ENCODE measurements around the gene ATP6V0E1.
"Not testable (repeated sequence)": the region's sequence is repeated elsewhere in the genome, so short reads cannot be mapped to it uniquely, and the experiment has no call there.

The ATP6V0E1 gene

DNA sequence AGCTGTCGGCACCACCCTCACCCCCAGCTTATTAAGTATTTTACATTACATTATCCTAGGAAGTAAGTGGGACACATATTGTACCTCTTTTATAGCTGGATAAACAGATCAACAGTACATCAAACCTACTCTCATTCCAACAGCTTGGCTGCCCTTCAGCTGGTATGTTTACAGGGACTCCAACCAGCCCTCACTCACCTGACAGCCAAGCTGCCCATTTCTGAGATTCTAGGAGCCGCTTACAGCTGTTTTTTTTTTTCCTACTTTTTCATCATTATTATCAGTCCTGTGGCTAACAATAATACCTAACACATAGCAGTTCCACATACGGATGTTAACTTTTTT is 59.2 kb downstream of the ATP6V0E1 start (continued):
- TF ChIP-seq, protein P1, sequence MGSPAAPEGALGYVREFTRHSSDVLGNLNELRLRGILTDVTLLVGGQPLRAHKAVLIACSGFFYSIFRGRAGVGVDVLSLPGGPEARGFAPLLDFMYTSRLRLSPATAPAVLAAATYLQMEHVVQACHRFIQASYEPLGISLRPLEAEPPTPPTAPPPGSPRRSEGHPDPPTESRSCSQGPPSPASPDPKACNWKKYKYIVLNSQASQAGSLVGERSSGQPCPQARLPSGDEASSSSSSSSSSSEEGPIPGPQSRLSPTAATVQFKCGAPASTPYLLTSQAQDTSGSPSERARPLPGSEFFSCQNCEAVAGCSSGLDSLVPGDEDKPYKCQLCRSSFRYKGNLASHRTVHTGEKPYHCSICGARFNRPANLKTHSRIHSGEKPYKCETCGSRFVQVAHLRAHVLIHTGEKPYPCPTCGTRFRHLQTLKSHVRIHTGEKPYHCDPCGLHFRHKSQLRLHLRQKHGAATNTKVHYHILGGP (tag by site-specific recombination; IDR thresholded peaks at IDR 0.05) = no peak

DNA sequence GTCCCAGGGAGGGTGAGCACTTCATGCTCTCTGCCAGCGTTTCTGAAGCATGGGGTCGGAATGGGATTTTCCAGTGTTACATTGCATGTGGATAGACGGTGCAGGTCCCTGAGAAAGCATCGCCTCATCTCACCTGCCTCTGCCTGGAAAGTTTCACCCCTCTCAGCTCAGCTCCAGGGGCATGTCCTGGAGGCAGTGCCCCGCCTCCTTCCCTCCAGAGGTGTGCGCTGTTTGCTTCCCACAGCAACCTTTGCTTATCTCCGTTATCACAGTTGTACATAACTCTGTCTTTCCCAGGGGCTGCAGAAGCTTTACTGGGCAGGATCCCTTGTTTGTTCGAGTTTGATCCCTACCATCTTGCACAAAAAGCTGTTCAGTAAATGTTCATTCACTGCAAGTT is 61.9 kb downstream of the ATP6V0E1 start:
- Histone ChIP-seq H3K4me1 (ENCODE audit: control insufficient read depth, insufficient read depth, low read length) (no peaks in the 10 kb centered on the region), H3K9me3 (ENCODE audit: control insufficient read depth, insufficient read depth, low read depth, low read length) (no peaks in the 10 kb centered on the region), H3K4me3 (ENCODE audit: low read depth, low read length) (no peak overlapping the region), H3K27ac (ENCODE audit: extremely low read depth, low read depth, low read length) (no peak overlapping the region), H3K36me3 (ENCODE audit: control insufficient read depth in 2 of 2, insufficient read depth in 1 of 2, low read length in 2 of 2) (no peaks in the 10 kb centered on the region)
- TF ChIP-seq ZBTB48 (tag by site-specific recombination; IDR thresholded peaks at IDR 0.05) = peak; percentile 37; the same call in 1 of the 2 replicates
- no peak for TF ChIP-seq OSR2 (tag by site-specific recombination; IDR thresholded peaks at IDR 0.05)
- CTCF ChIA-PET = interaction anchor here (0.6 to 0.7 kb wide), 3 partner anchors 11 to 133 kb away, joined by 3 to 5 read pairs (median 4); no protein-coding TSS in a partner anchor
- POLR2A ChIA-PET = interaction anchor here (1.2 kb wide), 1 partner anchor 283 kb away, joined by 3 read pairs; the partner anchor contains the start of gene STC2

DNA sequence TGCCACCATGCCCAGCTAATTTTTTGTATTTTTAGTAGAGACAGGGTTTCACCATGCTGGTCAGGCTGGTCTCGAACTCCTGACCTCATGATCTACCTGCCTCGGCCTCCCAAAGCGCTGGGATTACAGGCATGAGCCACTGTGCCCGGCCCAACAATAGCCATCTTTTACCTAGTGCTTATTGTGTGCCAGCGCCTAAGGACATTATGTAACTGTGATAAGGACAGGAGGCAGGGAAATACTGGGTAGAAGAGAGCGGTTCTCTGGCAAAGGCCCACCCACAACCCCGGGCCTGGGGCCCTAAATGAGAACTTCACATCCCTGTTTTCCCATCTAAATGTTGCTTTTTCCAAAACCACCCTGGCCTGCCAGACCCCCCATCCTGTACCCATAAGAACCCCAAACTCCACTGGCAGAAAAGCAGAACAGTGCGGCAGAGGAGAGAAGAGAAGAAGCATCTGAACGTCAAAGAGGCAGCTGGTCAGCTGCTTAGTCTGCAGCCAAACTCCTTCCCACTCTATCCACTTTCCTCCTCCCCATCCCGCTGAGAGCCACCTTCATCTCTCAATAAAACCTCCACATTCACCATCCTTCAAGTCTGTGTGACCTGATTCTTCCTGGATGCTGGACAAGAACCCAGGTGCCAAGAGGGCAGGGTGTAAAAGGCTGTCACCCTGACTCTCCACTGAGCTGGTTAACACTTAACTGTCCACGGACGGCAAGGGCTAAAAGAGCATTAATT is 63.7 kb downstream of the ATP6V0E1 start:
- H3K4me3 ChIP-seq (ENCODE audit: low read depth, low read length); H3K9me3 ChIP-seq (ENCODE audit: control insufficient read depth, insufficient read depth, low read depth, low read length); POLR2A ChIA-PET; H3K27ac ChIP-seq (ENCODE audit: extremely low read depth, low read depth, low read length); H3K36me3 ChIP-seq (ENCODE audit: control insufficient read depth in 2 of 2, insufficient read depth in 1 of 2, low read length in 2 of 2); CTCF ChIA-PET; H3K4me1 ChIP-seq (ENCODE audit: control insufficient read depth, insufficient read depth, low read length): not testable (repeated sequence)

DNA sequence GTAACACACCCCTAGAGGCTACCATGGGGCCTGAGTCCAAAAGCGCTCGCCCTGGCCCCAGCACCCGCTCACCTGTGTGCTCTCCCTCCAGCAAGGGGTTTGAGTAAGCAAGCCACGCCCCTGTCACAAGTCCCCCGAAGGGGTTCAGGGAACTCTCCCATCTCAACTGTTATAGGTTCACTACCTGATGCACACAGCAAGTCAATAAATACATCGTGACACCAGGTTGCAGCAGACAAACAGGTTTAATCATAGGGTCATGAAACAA is 64.2 kb downstream of the ATP6V0E1 start:
- Histone ChIP-seq H3K4me3 (ENCODE audit: low read depth, low read length) (no peak overlapping the region), H3K36me3 (ENCODE audit: control insufficient read depth in 2 of 2, insufficient read depth in 1 of 2, low read length in 2 of 2) (no peaks in the 10 kb centered on the region), H3K9me3 (ENCODE audit: control insufficient read depth, insufficient read depth, low read depth, low read length) (no peaks in the 10 kb centered on the region), H3K4me1 (ENCODE audit: control insufficient read depth, insufficient read depth, low read length) (no peaks in the 10 kb centered on the region), H3K27ac (ENCODE audit: extremely low read depth, low read depth, low read length) (no peak overlapping the region)
- ChIA-PET CTCF (no interaction called here), POLR2A (no interaction called here)
- TF ChIP-seq GLI2 (tag by site-specific recombination; IDR thresholded peaks at IDR 0.05; ENCODE audit: borderline replicate concordance, low read depth) (no peak), ZNF16 (tag by site-specific recombination; IDR thresholded peaks at IDR 0.05; ENCODE audit: low read depth) (no peak), ZNF514 (tag by site-specific recombination; IDR thresholded peaks at IDR 0.05) (no peak), ZNF548 (tag by site-specific recombination; IDR thresholded peaks at IDR 0.05) (no peak), HOXA7 (CRISPR knock-in tag; IDR thresholded peaks at IDR 0.05; ENCODE audit: borderline replicate concordance) (no peak), CTCF (tag by site-specific recombination; IDR thresholded peaks at IDR 0.05) (no peak), ZNF24 (tag by site-specific recombination; IDR thresholded peaks at IDR 0.05) (no peak)

DNA sequence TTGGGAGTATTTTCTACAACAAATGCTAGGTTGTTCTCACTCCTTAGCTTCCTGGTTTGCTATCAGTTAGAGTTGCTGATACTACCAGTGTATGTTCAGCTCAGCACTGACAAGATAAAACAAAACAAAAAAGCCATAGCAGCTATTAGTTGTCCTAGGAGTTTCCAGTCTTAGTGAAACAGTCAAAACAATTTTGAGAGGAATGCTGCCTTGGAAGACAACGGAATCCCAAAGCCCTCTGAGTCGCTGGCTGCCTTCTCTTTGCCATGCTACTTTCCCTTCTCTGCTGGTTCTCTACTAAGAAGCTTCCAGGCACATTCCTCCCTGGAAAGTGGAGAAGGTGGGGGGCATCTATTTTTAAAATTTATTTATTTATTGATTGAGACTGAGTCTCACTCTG is 67.2 kb downstream of the ATP6V0E1 start:
- Histone ChIP-seq H3K4me1 (ENCODE audit: control insufficient read depth, insufficient read depth, low read length) (no peaks in the 10 kb centered on the region), H3K27ac (ENCODE audit: extremely low read depth, low read depth, low read length) (no peak overlapping the region), H3K9me3 (ENCODE audit: control insufficient read depth, insufficient read depth, low read depth, low read length) (no peaks in the 10 kb centered on the region), H3K36me3 (ENCODE audit: control insufficient read depth in 2 of 2, insufficient read depth in 1 of 2, low read length in 2 of 2) (no peaks in the 10 kb centered on the region), H3K4me3 (ENCODE audit: low read depth, low read length) (no peak overlapping the region)
- CTCF ChIA-PET = interaction anchor here (0.6 kb wide), 2 partner anchors 10 to 569 kb away, joined by 4 to 5 read pairs; no protein-coding TSS in a partner anchor
- POLR2A ChIA-PET = interaction anchor here (0.6 kb wide), 1 partner anchor 92 kb away, joined by 7 read pairs; no protein-coding TSS in a partner anchor
- TF ChIP-seq, protein P2, sequence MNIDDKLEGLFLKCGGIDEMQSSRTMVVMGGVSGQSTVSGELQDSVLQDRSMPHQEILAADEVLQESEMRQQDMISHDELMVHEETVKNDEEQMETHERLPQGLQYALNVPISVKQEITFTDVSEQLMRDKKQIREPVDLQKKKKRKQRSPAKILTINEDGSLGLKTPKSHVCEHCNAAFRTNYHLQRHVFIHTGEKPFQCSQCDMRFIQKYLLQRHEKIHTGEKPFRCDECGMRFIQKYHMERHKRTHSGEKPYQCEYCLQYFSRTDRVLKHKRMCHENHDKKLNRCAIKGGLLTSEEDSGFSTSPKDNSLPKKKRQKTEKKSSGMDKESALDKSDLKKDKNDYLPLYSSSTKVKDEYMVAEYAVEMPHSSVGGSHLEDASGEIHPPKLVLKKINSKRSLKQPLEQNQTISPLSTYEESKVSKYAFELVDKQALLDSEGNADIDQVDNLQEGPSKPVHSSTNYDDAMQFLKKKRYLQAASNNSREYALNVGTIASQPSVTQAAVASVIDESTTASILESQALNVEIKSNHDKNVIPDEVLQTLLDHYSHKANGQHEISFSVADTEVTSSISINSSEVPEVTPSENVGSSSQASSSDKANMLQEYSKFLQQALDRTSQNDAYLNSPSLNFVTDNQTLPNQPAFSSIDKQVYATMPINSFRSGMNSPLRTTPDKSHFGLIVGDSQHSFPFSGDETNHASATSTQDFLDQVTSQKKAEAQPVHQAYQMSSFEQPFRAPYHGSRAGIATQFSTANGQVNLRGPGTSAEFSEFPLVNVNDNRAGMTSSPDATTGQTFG (tag by site-specific recombination; IDR thresholded peaks at IDR 0.05; ENCODE audit: borderline replicate concordance) = no peak
- TF ChIP-seq ZNF76 (tag by site-specific recombination; IDR thresholded peaks at IDR 0.05; ENCODE audit: borderline replicate concordance, low read depth) = no peak
- no peak for TF ChIP-seq ZNF19 (tag by site-specific recombination; IDR thresholded peaks at IDR 0.05; ENCODE audit: low read depth)
- no peak for TF ChIP-seq ZNF423 (tag by site-specific recombination; IDR thresholded peaks at IDR 0.05)
- no peak for TF ChIP-seq ZNF24 (tag by site-specific recombination; IDR thresholded peaks at IDR 0.05)
- TF ChIP-seq, protein P1 (tag by site-specific recombination; IDR thresholded peaks at IDR 0.05) = no peak
- TF ChIP-seq ZNF26 (tag by site-specific recombination; IDR thresholded peaks at IDR 0.05) = no peak
- no peak for TF ChIP-seq ZNF354C (tag by site-specific recombination; IDR thresholded peaks at IDR 0.05; ENCODE audit: borderline replicate concordance, low read depth)
- no peak for TF ChIP-seq ZFP41 (tag by site-specific recombination; IDR thresholded peaks at IDR 0.05; ENCODE audit: borderline replicate concordance)

Measured in HEK293 (cell line).